Lower lobe of right lung (tissue), 2 donors: ENCODE measurements around the gene HMG20B. TPM values are rescaled to one million over a fixed set of nuclear protein-coding genes. Genes with fewer than 3 reads are reported as not detected.
A peak's percentile ranks its signal among the peaks of the same experiment; 100 is the strongest.

Source experiments
- ATAC-seq, 2 donors: fragments of 200-7000 bp; cut with Tn5 transposase; one replicate each; pipeline ENCODE4 v1.9.1; 2020 to 2022; ENCODE audit warnings: mild to moderate bottlenecking in 2 of 2, moderate library complexity in 2 of 2
- DNase-seq: peaks from one replicate; pipeline ENCODE4 v3.0.0-alpha.2; 2020
- H3K27ac ChIP-seq: fragments of 200-600 bp; one replicate; pipeline ENCODE4 v1.8.0; 2022
- H3K27me3 ChIP-seq: fragments of 200-600 bp; one replicate; pipeline ENCODE4 v1.8.0; 2022; ENCODE audit warnings: low read depth
- H3K36me3 ChIP-seq: fragments of 200-600 bp; one replicate; pipeline ENCODE4 v1.8.0; 2022; ENCODE audit warnings: mild to moderate bottlenecking
- H3K4me1 ChIP-seq: fragments of 200-600 bp; one replicate; pipeline ENCODE4 v1.8.0; 2022
- H3K4me3 ChIP-seq: fragments of 200-600 bp; one replicate; pipeline ENCODE4 v1.8.0; 2022; ENCODE audit warnings: mild to moderate bottlenecking
- H3K9me3 ChIP-seq: fragments of 200-600 bp; one replicate; pipeline ENCODE4 v1.8.0; 2022
- CTCF ChIP-seq: fragments of 200-600 bp; IDR thresholded peaks from one replicate; pipeline ENCODE4 v1.8.0; 2022; ENCODE audit warnings: antibody characterized with exemption, mild to moderate bottlenecking
- intact Hi-C: fragments of 100-400 bp; cut with DNase I; formaldehyde crosslinking; loops from one replicate; pipeline ENCODE4 v1.11.0; 2022
- total RNA-seq: library from RNA; stranded (reverse); fragmentation: NEBNext Ultra II Directional; extraction: Animal tissue kit (Norgen Biotek cat#: 25700); gene quantifications from one replicate; pipeline ENCODE4 v1.2.1, GENCODE V29; 2021
- donor health status: DM: no; HTN: yes; CAD: no; lungs with severe emphysema.

Gene HMG20B
- total RNA-seq, 1 donor from 2014 or later: 60.9 TPM

- peaks cover 6% of the 10 kb centered on the region for H3K27me3 ChIP-seq
- ATAC-seq: no peak
- no peaks in the 10 kb centered on the region for H3K36me3 ChIP-seq
- no peak overlapping the region for H3K4me3 ChIP-seq
- TF ChIP-seq CTCF: no peak
- intact Hi-C loops: no loop called here
- DNase-seq: no peak
- no peaks in the 10 kb centered on the region for H3K9me3 ChIP-seq
- peaks cover 11% of the 10 kb centered on the region for H3K4me1 ChIP-seq
- no peak overlapping the region for H3K27ac ChIP-seq
Measured at GRCh38 chr19:3601021-3601420, 28.3 kb downstream of the HMG20B start.

- H3K4me1 ChIP-seq: peaks cover 33% of the 10 kb centered on the region
- peaks cover 15% of the 10 kb centered on the region for H3K27me3 ChIP-seq
- H3K36me3 ChIP-seq: no peaks in the 10 kb centered on the region
- H3K27ac ChIP-seq: peak overlapping the region; percentile 49
- no peak overlapping the region for H3K4me3 ChIP-seq
- no peak for DNase-seq
- H3K9me3 ChIP-seq: no peaks in the 10 kb centered on the region
- TF ChIP-seq CTCF: no peak
- no peak for ATAC-seq
- intact Hi-C loops: no loop called here
Measured at GRCh38 chr19:3603121-3603811, 30.5 kb downstream of the HMG20B start.

GRCh38 chr19:3604227-3604986 is 31.7 kb downstream of the HMG20B start:
- no peak for ATAC-seq
- Histone ChIP-seq H3K9me3 (no peaks in the 10 kb centered on the region), H3K27me3 (peaks cover 15% of the 10 kb centered on the region), H3K27ac (peak overlapping the region; percentile 49), H3K4me3 (peak overlapping the region; percentile 11), H3K4me1 (peaks cover 43% of the 10 kb centered on the region), H3K36me3 (no peaks in the 10 kb centered on the region)
- no peak for TF ChIP-seq CTCF
- no peak for DNase-seq
- intact Hi-C loops: no loop called here

- intact Hi-C loops: no loop called here
- Histone ChIP-seq H3K4me3 (peak overlapping the region; percentile 11), H3K36me3 (no peaks in the 10 kb centered on the region), H3K4me1 (peaks cover 43% of the 10 kb centered on the region), H3K27me3 (peaks cover 15% of the 10 kb centered on the region), H3K9me3 (no peaks in the 10 kb centered on the region), H3K27ac (no peak overlapping the region)
- TF ChIP-seq CTCF: no peak
- no peak for DNase-seq
- no peak for ATAC-seq
Measured at GRCh38 chr19:3604987-3605343, 32.2 kb downstream of the HMG20B start.

- Histone ChIP-seq H3K4me1 (peaks cover 43% of the 10 kb centered on the region), H3K27ac (no peak overlapping the region), H3K4me3 (peak overlapping the region; percentile 59), H3K9me3 (no peaks in the 10 kb centered on the region), H3K27me3 (peaks cover 15% of the 10 kb centered on the region), H3K36me3 (no peaks in the 10 kb centered on the region)
- intact Hi-C loops: no loop called here
- DNase-seq (no peak), ATAC-seq (no peak)
- no peak for TF ChIP-seq CTCF
Measured at GRCh38 chr19:3605361-3605760, 32.6 kb downstream of the HMG20B start.
